Measurements from ENCODE around the gene BEND3.
"Not testable (repeated sequence)": the region's sequence is repeated elsewhere in the genome, so short reads cannot be mapped to it uniquely, and the experiment has no call there.

BEND3 gene

DNA sequence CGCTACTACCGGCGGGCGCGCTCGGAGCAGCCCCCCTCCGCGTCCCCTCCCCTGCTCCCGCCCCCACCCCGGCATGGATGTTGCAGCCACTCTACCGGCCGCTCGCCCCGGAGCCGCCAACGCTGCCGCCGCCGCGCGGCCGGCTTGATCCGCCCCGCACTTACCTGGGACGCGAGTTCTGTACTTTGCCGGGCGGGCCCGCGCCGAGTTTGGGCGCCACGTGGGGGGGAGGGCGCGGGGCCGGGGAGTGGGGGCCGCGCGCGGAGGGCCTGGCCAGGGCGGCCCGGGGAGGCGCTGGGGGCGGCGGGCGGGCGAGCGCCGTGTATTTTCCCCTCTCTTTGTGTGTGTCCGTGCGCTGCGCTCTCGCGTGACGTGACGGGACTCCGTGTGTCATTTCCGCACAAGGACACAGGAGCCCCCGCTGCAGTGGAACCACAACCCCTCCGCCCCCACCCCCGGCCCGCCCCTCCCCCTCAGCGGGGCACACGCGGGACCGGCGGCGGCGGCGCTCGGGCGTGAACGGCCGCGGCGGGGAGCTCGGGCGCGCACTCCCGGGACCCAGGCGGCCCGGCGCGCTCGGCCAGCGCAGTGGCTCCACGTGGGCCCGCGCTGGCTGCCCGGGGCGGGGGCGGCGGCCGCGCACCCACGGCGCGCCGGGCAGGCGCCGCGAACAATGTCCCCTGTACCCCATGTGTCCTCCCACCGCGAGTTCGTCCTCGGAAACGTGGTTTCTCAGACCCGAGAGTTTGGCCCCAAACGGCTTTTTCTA is at the start of gene BEND3:
BEND3 (minus strand) TSS at position 590 of the 769 bp plus-strand sequence. CDS start 16,230 bp downstream, outside the sequence.
- peak within 1 kb of the TSS; percentile 66 for H3K4me3 ChIP-seq (ENCODE audit: low read depth, low read length)

GRCh38 chr6:107164299-107164698 is 49.0 kb upstream of the BEND3 start:
- not testable (repeated sequence) for H3K4me3 ChIP-seq (ENCODE audit: low read depth, low read length)

DNA sequence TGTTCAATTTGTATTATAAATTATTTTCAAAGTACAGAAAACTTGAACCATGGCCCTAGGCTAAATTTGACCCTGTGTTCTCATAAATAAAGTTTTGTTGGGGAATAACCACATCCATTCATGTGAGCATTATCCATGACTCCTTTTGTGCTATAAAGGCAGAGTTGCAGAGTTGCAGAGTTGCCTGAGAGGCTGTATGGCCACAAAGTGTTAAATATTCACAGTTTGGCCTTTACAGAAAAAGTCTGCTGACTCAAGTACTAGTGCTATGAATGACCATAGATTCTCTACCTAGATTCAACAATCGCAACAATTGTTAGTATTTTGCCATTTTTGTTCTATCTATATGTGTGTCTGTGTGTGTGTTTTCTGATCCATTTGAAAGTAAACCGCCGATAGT is 46.2 kb upstream of the BEND3 start:
- H3K4me3 ChIP-seq (ENCODE audit: low read depth, low read length), result no peak overlapping the region

DNA sequence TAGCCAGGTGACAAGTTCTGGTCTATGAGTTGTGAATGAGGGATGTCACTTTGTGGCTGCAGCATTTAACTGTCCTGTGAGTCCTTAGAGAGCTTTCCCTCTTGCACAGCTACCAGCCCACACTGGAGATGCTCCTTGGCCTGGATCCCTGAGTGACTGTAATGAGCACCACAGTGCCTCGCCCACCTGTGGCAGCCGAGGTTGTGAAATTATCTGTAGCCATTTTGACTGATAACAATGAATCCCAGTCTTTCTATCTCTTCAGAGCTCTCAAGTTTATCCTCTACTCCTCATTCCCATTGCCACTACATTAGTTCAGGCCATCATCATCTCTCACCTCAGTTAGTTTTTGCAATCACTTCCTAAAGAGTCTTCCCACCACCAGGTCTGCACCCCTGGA is 41.3 kb upstream of the BEND3 start:
- H3K4me3 ChIP-seq (ENCODE audit: low read depth, low read length), result no peak overlapping the region

DNA sequence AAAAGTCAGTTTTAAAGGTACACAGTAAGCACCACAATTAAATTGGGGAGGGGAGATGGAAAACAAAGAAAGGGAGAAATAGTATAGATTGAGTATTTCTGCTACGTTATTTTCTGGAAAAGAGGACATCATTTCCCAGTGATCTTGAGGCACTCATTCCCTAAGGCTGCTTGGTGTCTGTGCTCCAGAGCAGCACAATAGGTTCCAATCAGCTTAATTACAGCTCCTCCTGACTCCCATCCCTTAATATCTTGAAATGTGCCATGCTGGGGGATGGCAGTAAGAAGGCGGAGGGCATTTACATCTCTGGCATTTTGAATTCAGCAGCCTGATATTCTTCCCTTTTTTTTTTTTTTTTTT is 39.5 kb upstream of the BEND3 start:
- no peak overlapping the region for H3K4me3 ChIP-seq (ENCODE audit: low read depth, low read length)

DNA sequence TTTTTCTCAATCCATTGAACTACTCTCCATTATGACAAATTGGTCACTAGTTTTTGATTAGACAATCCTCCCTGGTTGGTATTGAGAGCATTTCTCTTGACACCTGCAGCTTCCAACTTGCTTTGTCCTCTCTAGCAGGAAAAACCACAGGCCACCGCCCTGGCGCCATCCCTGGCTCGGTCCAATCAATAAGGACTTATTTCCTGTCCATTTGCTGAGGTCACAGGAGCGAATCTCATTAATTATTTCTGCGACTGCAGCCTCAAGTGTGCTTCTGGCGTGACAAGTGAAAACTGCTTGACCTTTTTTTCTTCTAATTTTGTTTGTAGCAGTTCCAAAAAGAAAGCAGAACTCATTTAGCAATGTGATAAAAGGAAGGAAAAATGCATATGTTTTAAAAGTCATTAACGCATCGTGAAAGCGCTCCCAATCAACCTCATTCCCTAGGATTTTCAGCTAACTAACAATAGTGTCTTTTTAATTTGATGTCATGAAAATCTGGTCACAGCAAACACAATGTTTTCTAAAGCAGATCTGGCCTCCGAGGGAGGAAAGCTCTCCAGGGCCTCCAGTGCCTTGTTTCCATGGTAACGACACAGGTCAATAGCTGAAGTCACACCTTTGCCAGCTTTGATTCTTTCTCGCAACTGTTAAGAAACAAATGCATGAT is 39.0 kb upstream of the BEND3 start:
- no peak overlapping the region for H3K4me3 ChIP-seq (ENCODE audit: low read depth, low read length)

- H3K4me3 ChIP-seq (ENCODE audit: low read depth, low read length), result no peak overlapping the region
Observed at GRCh38 chr6:107152638-107153430, 37.5 kb upstream of the BEND3 start.

DNA sequence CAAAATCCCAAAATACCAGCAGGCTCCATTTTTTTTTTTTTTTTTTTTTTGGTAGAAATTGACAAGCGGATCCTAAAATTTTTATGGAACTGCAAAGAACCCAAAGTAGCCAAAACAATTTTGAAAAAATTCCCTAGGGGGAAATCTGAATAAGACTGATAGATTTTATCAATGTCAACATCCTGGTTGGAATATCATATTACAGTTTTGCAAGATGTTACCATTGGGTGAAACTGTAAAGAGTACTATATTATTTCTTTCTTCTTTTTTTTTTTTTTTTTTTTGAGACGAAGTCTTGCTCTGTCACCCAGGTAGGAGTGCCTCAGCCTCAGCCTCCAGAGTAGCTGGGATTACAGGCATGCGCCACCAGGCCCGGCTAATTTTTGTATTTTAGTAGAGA is 29.4 kb upstream of the BEND3 start:
- no peak overlapping the region for H3K4me3 ChIP-seq (ENCODE audit: low read depth, low read length)

DNA sequence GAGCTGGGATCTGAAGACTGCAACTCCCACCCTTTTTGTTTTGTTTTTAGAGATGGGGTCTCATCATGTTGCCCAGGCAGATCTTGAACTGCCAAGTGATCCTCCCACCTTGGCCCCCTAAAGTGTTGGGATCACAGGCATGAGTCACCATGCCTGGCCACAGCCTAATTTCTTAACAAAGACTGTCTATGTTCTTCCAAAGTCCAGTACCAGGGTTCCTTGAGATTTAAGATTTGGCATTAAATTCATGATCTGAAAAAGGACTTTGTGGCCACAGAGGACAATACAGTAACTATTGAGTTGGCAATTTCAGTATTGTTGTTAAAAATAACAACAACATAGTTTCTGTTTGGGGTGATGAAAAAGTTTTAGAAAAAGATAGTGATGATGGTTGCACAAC is 28.7 kb upstream of the BEND3 start:
- H3K4me3 ChIP-seq (ENCODE audit: low read depth, low read length), result no peak overlapping the region

GRCh38 chr6:107140581-107140980 is 25.3 kb upstream of the BEND3 start:
- H3K4me3 ChIP-seq (ENCODE audit: low read depth, low read length), result no peak overlapping the region

DNA sequence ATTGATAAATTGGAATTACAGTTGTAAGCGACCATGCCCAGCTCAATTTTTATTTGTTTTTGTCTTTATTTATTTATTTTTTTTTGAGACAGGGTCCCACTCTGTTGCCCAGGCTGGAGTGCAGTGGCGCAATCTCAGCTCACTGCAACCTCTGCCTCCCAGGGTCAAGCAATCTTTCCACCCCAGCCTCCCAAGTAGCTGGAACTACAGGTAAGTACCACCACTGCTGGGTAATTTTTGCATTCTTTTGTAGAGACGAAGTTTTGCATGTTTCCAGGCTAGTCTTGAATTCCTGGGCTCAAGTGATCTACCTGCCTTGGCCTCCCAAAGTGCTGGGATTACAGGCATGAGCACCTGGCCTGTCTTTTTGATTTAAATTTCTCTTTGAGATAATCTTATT is 21.0 kb upstream of the BEND3 start:
- not testable (repeated sequence) for H3K4me3 ChIP-seq (ENCODE audit: low read depth, low read length)

DNA sequence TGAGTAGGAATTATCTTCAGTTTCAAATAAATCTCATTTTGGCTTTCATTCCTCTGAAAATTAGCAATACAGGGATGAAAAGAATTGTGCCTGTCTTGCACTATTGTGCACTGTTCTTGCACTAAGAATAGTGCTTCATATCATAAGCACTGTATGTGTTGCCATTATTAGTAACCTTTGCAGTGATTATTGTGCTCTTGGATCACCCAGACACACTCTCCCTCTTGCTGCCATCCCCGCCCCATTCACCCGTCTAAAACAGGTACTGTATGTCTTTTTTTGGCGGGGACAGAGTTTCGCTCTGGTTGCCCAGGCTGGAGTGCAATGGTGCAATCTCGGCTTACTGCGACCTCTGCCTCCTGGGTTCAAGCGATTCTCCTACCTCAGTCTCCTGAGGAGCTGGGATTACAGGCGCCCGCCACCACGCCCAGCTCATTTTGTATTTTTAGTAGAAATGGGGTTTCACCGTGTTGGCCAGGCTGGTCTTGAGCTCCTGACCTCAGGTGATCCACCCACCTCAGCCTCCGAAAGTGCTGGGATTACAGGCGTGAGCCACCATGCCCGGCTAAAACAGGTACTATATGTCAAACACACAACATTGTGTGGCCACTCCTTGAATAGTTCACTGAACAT is 19.8 kb upstream of the BEND3 start:
- not testable (repeated sequence) for H3K4me3 ChIP-seq (ENCODE audit: low read depth, low read length)

GRCh38 chr6:107132330-107132954 is 17.1 kb upstream of the BEND3 start:
- no peak overlapping the region for H3K4me3 ChIP-seq (ENCODE audit: low read depth, low read length)

DNA sequence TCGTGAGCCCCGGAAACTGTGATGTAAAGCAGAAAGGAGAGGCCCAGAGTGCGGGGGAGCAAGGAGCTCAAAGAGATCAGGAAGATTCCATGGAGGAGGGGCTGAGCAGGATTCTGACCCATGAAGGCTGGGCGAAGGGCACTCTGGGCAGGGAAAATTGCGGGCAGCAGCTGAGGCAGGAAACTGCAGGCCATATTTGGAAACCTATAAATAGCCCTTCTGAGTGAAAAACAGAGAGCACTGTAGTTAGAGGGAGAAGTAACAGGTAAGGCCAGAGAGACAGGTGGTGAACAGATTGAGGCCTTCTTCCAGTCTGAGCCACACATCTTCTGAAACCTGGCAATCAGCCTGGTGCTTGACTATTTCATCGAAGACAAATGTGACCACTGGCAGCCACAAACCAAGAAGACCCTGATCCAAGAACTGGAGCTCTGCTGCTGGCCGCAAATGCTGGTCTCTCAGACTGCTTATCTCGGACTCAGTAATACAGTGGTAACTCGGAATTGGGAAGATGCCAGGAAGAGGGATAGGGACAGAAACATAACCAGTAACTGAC is 14.1 kb upstream of the BEND3 start:
- no peak overlapping the region for H3K4me3 ChIP-seq (ENCODE audit: low read depth, low read length)

- no peak overlapping the region for H3K4me3 ChIP-seq (ENCODE audit: low read depth, low read length)
Observed at GRCh38 chr6:107128577-107128976, 13.3 kb upstream of the BEND3 start.

DNA sequence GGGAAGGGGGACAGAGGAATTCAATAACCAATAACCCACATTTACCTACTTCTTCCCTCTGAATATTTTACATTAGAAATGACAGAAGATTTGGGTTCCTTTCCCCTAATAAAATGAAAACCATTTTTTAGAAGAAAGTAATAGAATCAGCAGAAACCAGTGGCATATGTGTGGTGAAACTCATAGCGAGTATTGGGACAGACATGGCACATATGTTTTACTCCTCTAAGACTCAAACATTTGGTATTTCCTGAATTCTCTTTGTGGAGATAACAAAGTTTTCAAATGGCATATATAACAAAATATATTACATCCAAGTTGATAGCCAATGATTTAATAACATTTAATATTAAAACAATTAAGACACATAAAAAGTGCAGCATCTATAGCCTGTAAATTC is 12.9 kb upstream of the BEND3 start:
- H3K4me3 ChIP-seq (ENCODE audit: low read depth, low read length), result no peak overlapping the region

DNA sequence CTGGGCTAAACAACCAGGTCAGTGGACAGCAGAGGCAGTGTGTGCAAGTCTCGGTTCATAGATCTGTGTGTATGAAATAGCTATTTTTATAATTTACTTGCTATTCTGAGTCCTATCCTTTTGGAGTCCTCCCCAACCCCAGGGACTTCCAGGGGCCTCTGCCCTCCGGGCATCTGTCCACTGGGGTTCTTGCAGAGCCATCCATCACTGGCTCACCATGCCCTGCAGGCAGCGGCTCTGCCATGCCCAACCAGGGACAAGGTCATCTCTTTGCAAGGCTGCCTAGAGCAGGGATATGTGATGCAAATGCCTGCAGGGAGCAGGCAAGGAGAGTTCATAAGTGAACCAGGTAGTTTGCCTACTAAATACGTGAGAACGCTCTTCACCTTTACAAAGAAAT is 10.5 kb upstream of the BEND3 start:
- H3K4me3 ChIP-seq (ENCODE audit: low read depth, low read length), result no peak overlapping the region

GRCh38 chr6:107124934-107125348 is 9.6 kb upstream of the BEND3 start:
- no peak overlapping the region for H3K4me3 ChIP-seq (ENCODE audit: low read depth, low read length)

DNA sequence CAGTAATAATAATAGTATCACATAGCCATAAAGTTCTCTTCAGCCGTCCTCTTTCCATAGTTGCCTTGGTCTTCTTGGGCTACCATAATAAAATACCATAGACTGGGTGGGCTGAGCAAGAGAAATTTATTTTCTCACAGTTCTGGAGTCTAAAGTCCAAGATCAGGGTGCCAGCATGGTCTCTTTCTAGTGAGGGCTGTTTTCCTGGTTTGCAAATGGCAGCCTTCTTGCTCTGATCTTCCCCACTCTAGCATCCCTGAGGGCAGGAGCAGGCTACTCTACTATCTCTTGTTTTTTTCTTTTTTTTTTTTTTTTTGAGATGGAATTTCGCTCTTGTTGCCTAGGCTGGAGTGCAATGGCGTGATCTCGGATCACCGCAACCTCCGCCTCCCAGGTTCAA is 8.2 kb upstream of the BEND3 start:
- H3K4me3 ChIP-seq (ENCODE audit: low read depth, low read length), result no peak overlapping the region

DNA sequence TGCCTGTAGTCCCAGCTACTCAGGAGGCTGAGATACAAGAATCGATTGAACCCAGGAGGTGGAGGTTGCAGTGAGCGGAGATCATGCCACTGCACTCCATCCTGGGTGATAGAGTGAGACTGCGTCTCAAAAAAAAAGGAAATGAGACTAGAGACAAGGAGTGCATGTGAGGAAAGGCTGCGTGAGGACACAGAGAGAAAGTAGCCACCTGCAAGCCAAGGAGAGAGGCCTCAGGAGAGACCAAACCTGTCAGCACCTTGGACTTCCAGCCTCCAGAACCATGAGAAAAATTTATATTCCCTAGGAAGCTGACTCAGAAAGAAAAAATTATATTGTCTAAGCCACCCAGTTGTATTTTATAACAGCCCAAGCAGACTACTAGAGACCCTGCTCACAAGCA is 7.4 kb upstream of the BEND3 start:
- no peak overlapping the region for H3K4me3 ChIP-seq (ENCODE audit: low read depth, low read length)
